ENCODE data around the gene BTNL9.
"Not testable (repeated sequence)": the region's sequence is repeated elsewhere in the genome, so short reads cannot be mapped to it uniquely, and the experiment has no call there.

Gene BTNL9

GRCh38 chr5:181061645-181062044 lies 21.6 kb downstream of the BTNL9 start:
- DNase-seq (ENCODE audit: low read depth in 2 of 2) = no peak

GRCh38 chr5:181062631-181063030 lies 22.6 kb downstream of the BTNL9 start:
- DNase-seq (ENCODE audit: low read depth in 2 of 2) = no peak

- DNase-seq (ENCODE audit: low read depth in 2 of 2) = no peak
Measured at GRCh38 chr5:181063514-181063913, 23.4 kb downstream of the BTNL9 start.

GRCh38 chr5:181064987-181065386 lies 24.9 kb downstream of the BTNL9 start:
- no peak for DNase-seq (ENCODE audit: low read depth in 2 of 2)

GRCh38 chr5:181069767-181070491 lies 29.9 kb downstream of the BTNL9 start:
- DNase-seq (ENCODE audit: low read depth in 2 of 2) = no peak

- DNase-seq (ENCODE audit: low read depth in 2 of 2) = no peak
Measured at GRCh38 chr5:181070523-181070922, 30.5 kb downstream of the BTNL9 start.

- no peak for DNase-seq (ENCODE audit: low read depth in 2 of 2)
Measured at GRCh38 chr5:181071257-181071656, 31.2 kb downstream of the BTNL9 start.

- DNase-seq (ENCODE audit: low read depth in 2 of 2) = no peak
Measured at GRCh38 chr5:181076920-181077319, 36.9 kb downstream of the BTNL9 start.

- no peak for DNase-seq (ENCODE audit: low read depth in 2 of 2)
Measured at GRCh38 chr5:181081989-181082388, 41.9 kb downstream of the BTNL9 start.

GRCh38 chr5:181084621-181085195 lies 44.6 kb downstream of the BTNL9 start:
- no peak for DNase-seq (ENCODE audit: low read depth in 2 of 2)

- no peak for DNase-seq (ENCODE audit: low read depth in 2 of 2)
Measured at GRCh38 chr5:181086026-181086883, 46.2 kb downstream of the BTNL9 start.

GRCh38 chr5:181086884-181087205 lies 46.8 kb downstream of the BTNL9 start:
- DNase-seq (ENCODE audit: low read depth in 2 of 2) = no peak

GRCh38 chr5:181087309-181087708 lies 47.2 kb downstream of the BTNL9 start:
- no peak for DNase-seq (ENCODE audit: low read depth in 2 of 2)

- DNase-seq (ENCODE audit: low read depth in 2 of 2) = no peak
Measured at GRCh38 chr5:181088289-181088688, 48.2 kb downstream of the BTNL9 start.

GRCh38 chr5:181092428-181092827 lies 52.4 kb downstream of the BTNL9 start:
- DNase-seq (ENCODE audit: low read depth in 2 of 2) = no peak

GRCh38 chr5:181095162-181095561 lies 55.1 kb downstream of the BTNL9 start:
- not testable (repeated sequence) for DNase-seq (ENCODE audit: low read depth in 2 of 2)

GRCh38 chr5:181096721-181097382 lies 56.8 kb downstream of the BTNL9 start:
- DNase-seq (ENCODE audit: low read depth in 2 of 2) = not testable (repeated sequence)

GRCh38 chr5:181097383-181097753 lies 57.3 kb downstream of the BTNL9 start:
- not testable (repeated sequence) for DNase-seq (ENCODE audit: low read depth in 2 of 2)

- DNase-seq (ENCODE audit: low read depth in 2 of 2) = not testable (repeated sequence)
Measured at GRCh38 chr5:181097759-181098491, 57.9 kb downstream of the BTNL9 start.

- DNase-seq (ENCODE audit: low read depth in 2 of 2) = no peak
Measured at GRCh38 chr5:181098762-181099601, 58.9 kb downstream of the BTNL9 start.
